ENCODE data around the gene PRSS22.

The PRSS22 gene

GRCh38 chr16:2902337-2903130, 44.6 kb upstream of the PRSS22 start:
- no peak overlapping the region for H3K14ac ChIP-seq (ENCODE audit: low read length)
- H3K4me3 ChIP-seq (ENCODE audit: low read length in 2 of 2) = no peak overlapping the region
- no CpG with 5 or more reads among the region's 9 CpGs for WGBS, 2 donors (ENCODE audit: extremely low coverage in 2 of 2, insufficient read length in 2 of 2, insufficient replicate concordance in 1 of 2)
- no peak overlapping the region for H4K8ac ChIP-seq (ENCODE audit: low read depth, low read length)
- no peak overlapping the region for H3K18ac ChIP-seq (ENCODE audit: low read length)
- no peak overlapping the region for H2AFZ ChIP-seq (ENCODE audit: low read length)
- no peak for DNase-seq (ENCODE audit: low spot score)
- no peak overlapping the region for H2BK15ac ChIP-seq (ENCODE audit: low read length)
- H3K27me3 ChIP-seq (ENCODE audit: control insufficient read depth in 3 of 3, insufficient read depth in 3 of 3, low read depth in 1 of 3, low read length in 3 of 3) = peaks cover 0 to 1% (median 0%) of the 10 kb centered on the region in 3 experiments
- H3K9ac ChIP-seq (ENCODE audit: low read depth, low read length, poor library complexity) = no peak overlapping the region
- no peak overlapping the region for H2BK120ac ChIP-seq (ENCODE audit: low read depth, low read length)
- no peak overlapping the region for H3K4ac ChIP-seq (ENCODE audit: low read length)
- no peak overlapping the region for H2AK5ac ChIP-seq (ENCODE audit: low read depth, low read length)
- H3K9me3 ChIP-seq (replicated peaks in 1 of 2; ENCODE audit: control insufficient read depth in 2 of 2, insufficient read depth in 1 of 2, low read depth in 1 of 2, low read length in 2 of 2) = no peaks in the 10 kb centered on the region
- H3K27ac ChIP-seq (replicated peaks; ENCODE audit: low read length) = no peak overlapping the region
- H3K4me1 ChIP-seq (ENCODE audit: control insufficient read depth in 2 of 2, insufficient read depth in 1 of 2, low read depth in 1 of 2, low read length in 2 of 2) = peaks cover 12 to 17% of the 10 kb centered on the region in 2 donors
- no peak overlapping the region for H3K4me2 ChIP-seq (ENCODE audit: insufficient read depth, low read length, poor library complexity, severe bottlenecking)
- H4K91ac ChIP-seq (ENCODE audit: low read depth, low read length, poor library complexity) = no peak overlapping the region
- H3K23ac ChIP-seq (ENCODE audit: low read depth, low read length, poor library complexity) = no peak overlapping the region
- H2BK5ac ChIP-seq (ENCODE audit: low read length) = no peak overlapping the region
- H2BK12ac ChIP-seq (ENCODE audit: low read length) = no peak overlapping the region
- no peaks in the 10 kb centered on the region for H3K36me3 ChIP-seq (replicated peaks in 1 of 2; ENCODE audit: control insufficient read depth in 2 of 2, insufficient read depth in 2 of 2, low read length in 2 of 2)
- H3K79me1 ChIP-seq (ENCODE audit: low read depth, low read length) = no peaks in the 10 kb centered on the region

GRCh38 chr16:2900526-2901075, 42.6 kb upstream of the PRSS22 start:
- no CpG with 5 or more reads among the region's 15 CpGs for WGBS, 2 donors (ENCODE audit: extremely low coverage in 2 of 2, insufficient read length in 2 of 2, insufficient replicate concordance in 1 of 2)
- Histone ChIP-seq H3K36me3 (replicated peaks in 1 of 2; ENCODE audit: control insufficient read depth in 2 of 2, insufficient read depth in 2 of 2, low read length in 2 of 2) (peaks cover 6 to 8% of the 10 kb centered on the region in 2 donors), H3K4ac (ENCODE audit: low read length) (no peak overlapping the region)

GRCh38 chr16:2899564-2900072, 41.6 kb upstream of the PRSS22 start:
- Histone ChIP-seq H4K91ac (ENCODE audit: low read depth, low read length, poor library complexity) (no peak overlapping the region), H3K4me3 (ENCODE audit: low read length in 2 of 2) (no peak overlapping the region), H3K23ac (ENCODE audit: low read depth, low read length, poor library complexity) (no peak overlapping the region), H3K18ac (ENCODE audit: low read length) (no peak overlapping the region), H2BK12ac (ENCODE audit: low read length) (no peak overlapping the region), H3K14ac (ENCODE audit: low read length) (no peak overlapping the region), H4K8ac (ENCODE audit: low read depth, low read length) (no peak overlapping the region), H3K9me3 (replicated peaks in 1 of 2; ENCODE audit: control insufficient read depth in 2 of 2, insufficient read depth in 1 of 2, low read depth in 1 of 2, low read length in 2 of 2) (no peaks in the 10 kb centered on the region), H2BK5ac (ENCODE audit: low read length) (no peak overlapping the region), H3K4me1 (ENCODE audit: control insufficient read depth in 2 of 2, insufficient read depth in 1 of 2, low read depth in 1 of 2, low read length in 2 of 2) (peaks cover 12 to 15% of the 10 kb centered on the region in 2 donors), H3K4me2 (ENCODE audit: insufficient read depth, low read length, poor library complexity, severe bottlenecking) (no peak overlapping the region), H3K79me1 (ENCODE audit: low read depth, low read length) (peaks cover 1% of the 10 kb centered on the region), H2AFZ (ENCODE audit: low read length) (no peak overlapping the region), H3K27me3 (ENCODE audit: control insufficient read depth in 3 of 3, insufficient read depth in 3 of 3, low read depth in 1 of 3, low read length in 3 of 3) (peaks cover 0 to under 1% (median 0%) of the 10 kb centered on the region in 3 experiments), H2BK120ac (ENCODE audit: low read depth, low read length) (no peak overlapping the region), H3K27ac (replicated peaks; ENCODE audit: low read length) (no peak overlapping the region), H3K4ac (ENCODE audit: low read length) (no peak overlapping the region), H3K36me3 (replicated peaks in 1 of 2; ENCODE audit: control insufficient read depth in 2 of 2, insufficient read depth in 2 of 2, low read length in 2 of 2) (peaks cover 8 to 10% of the 10 kb centered on the region in 2 donors), H2BK15ac (ENCODE audit: low read length) (no peak overlapping the region), H3K9ac (ENCODE audit: low read depth, low read length, poor library complexity) (peak overlapping the region; percentile 50), H2AK5ac (ENCODE audit: low read depth, low read length) (no peak overlapping the region)
- no peak for DNase-seq (ENCODE audit: low spot score)
- no CpG with 5 or more reads among the region's 13 CpGs for WGBS, 2 donors (ENCODE audit: extremely low coverage in 2 of 2, insufficient read length in 2 of 2, insufficient replicate concordance in 1 of 2)

More at GRCh38 chr16:2900526-2901075, 42.6 kb upstream of the PRSS22 start:
- no peak for DNase-seq (ENCODE audit: low spot score)
- no peak overlapping the region for H3K9ac ChIP-seq (ENCODE audit: low read depth, low read length, poor library complexity)
- no peak overlapping the region for H3K14ac ChIP-seq (ENCODE audit: low read length)
- H3K4me1 ChIP-seq (ENCODE audit: control insufficient read depth in 2 of 2, insufficient read depth in 1 of 2, low read depth in 1 of 2, low read length in 2 of 2) = peaks cover 12 to 15% of the 10 kb centered on the region in 2 donors
- H3K27me3 ChIP-seq (ENCODE audit: control insufficient read depth in 3 of 3, insufficient read depth in 3 of 3, low read depth in 1 of 3, low read length in 3 of 3) = peaks cover 0 to 1% (median 0%) of the 10 kb centered on the region in 3 experiments
- no peak overlapping the region for H2BK12ac ChIP-seq (ENCODE audit: low read length)
- H3K79me1 ChIP-seq (ENCODE audit: low read depth, low read length) = peaks cover 1% of the 10 kb centered on the region
- H3K23ac ChIP-seq (ENCODE audit: low read depth, low read length, poor library complexity) = no peak overlapping the region
- no peak overlapping the region for H4K8ac ChIP-seq (ENCODE audit: low read depth, low read length)
- no peak overlapping the region for H3K4me2 ChIP-seq (ENCODE audit: insufficient read depth, low read length, poor library complexity, severe bottlenecking)
- H2BK120ac ChIP-seq (ENCODE audit: low read depth, low read length) = no peak overlapping the region
- H3K9me3 ChIP-seq (replicated peaks in 1 of 2; ENCODE audit: control insufficient read depth in 2 of 2, insufficient read depth in 1 of 2, low read depth in 1 of 2, low read length in 2 of 2) = no peaks in the 10 kb centered on the region
- no peak overlapping the region for H2BK15ac ChIP-seq (ENCODE audit: low read length)
- no peak overlapping the region for H3K27ac ChIP-seq (replicated peaks; ENCODE audit: low read length)
- H3K18ac ChIP-seq (ENCODE audit: low read length) = no peak overlapping the region
- no peak overlapping the region for H2AFZ ChIP-seq (ENCODE audit: low read length)
- no peak overlapping the region for H2BK5ac ChIP-seq (ENCODE audit: low read length)
- H4K91ac ChIP-seq (ENCODE audit: low read depth, low read length, poor library complexity) = no peak overlapping the region
- H2AK5ac ChIP-seq (ENCODE audit: low read depth, low read length) = peak overlapping the region; percentile 75
- H3K4me3 ChIP-seq (ENCODE audit: low read length in 2 of 2) = no peak overlapping the region
